ENCODE measurements around the gene PRRX1. TPM values are rescaled to one million over a fixed set of nuclear protein-coding genes. Genes with fewer than 3 reads are reported as not detected.

PRRX1 gene
- total RNA-seq, 1 donor from 2014 or later, result 0.26 TPM

DNA sequence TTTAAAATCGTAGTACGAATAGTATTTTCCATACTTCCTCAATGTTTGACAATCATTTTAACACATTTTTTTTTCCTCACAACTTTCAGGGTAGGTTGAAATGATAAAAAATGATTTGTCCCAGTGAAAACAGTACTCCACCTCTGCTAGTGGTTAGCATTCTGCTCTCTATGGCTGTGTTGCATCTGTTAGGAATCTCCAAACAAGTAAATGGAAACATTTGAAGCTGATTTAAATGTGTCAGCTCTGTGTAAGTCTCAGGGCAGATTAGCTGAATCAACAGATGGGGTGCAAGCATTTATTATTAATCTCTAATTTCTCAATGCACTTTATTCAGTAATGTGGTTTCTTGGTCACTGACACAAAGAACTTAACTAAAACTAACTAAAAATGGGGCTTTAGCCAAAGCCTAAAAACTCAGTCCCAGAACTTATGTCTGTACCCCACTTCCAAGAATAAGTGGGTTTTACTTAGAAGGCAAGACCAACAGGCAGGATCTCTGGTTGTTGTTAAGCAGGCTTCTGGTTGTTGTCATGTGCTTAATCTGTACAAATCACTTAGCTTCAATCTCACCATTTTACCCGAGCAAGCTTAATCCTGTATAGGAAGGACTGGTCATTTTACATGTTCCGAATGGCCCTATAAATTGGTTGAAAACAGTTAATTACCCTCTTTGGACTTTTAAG, 67.8 kb downstream of the PRRX1 start:
- TF ChIP-seq, protein P1, sequence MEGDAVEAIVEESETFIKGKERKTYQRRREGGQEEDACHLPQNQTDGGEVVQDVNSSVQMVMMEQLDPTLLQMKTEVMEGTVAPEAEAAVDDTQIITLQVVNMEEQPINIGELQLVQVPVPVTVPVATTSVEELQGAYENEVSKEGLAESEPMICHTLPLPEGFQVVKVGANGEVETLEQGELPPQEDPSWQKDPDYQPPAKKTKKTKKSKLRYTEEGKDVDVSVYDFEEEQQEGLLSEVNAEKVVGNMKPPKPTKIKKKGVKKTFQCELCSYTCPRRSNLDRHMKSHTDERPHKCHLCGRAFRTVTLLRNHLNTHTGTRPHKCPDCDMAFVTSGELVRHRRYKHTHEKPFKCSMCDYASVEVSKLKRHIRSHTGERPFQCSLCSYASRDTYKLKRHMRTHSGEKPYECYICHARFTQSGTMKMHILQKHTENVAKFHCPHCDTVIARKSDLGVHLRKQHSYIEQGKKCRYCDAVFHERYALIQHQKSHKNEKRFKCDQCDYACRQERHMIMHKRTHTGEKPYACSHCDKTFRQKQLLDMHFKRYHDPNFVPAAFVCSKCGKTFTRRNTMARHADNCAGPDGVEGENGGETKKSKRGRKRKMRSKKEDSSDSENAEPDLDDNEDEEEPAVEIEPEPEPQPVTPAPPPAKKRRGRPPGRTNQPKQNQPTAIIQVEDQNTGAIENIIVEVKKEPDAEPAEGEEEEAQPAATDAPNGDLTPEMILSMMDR (IDR thresholded peaks at IDR 0.05; ENCODE audit: insufficient read depth, low read length, severe bottlenecking), result no peak
- Histone ChIP-seq H3K27me3 (ENCODE audit: control insufficient read depth, insufficient read depth, low read length) (no peaks in the 10 kb centered on the region), H3K36me3 (ENCODE audit: control insufficient read depth, insufficient read depth, low read length) (no peaks in the 10 kb centered on the region), H3K4me3 (ENCODE audit: low read depth, low read length) (no peak overlapping the region)
- FAIRE-seq (no peak), DNase-seq (ENCODE audit: low read depth) (no peak)

DNA sequence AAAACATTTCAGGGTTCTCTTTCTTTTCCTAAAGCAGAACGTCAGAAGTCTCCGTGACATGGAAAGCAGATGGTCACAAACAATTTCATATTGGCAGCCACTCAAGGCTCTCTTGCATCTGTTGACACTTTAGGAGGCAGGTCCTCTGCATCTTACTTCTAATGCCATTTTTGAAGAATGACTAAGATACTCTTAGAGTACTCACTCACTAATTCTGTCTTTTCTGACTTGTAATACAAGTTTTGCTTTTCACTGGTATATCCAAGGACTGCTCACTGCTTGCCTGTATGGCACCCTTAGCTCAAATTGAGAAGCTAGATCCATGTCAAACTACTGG, 68.3 kb downstream of the PRRX1 start:
- Histone ChIP-seq H3K27me3 (ENCODE audit: control insufficient read depth, insufficient read depth, low read length) (no peaks in the 10 kb centered on the region), H3K4me3 (ENCODE audit: low read depth, low read length) (no peak overlapping the region), H3K36me3 (ENCODE audit: control insufficient read depth, insufficient read depth, low read length) (no peaks in the 10 kb centered on the region)
- FAIRE-seq, result no peak
- no peak for DNase-seq (ENCODE audit: low read depth)
- TF ChIP-seq, protein P1 (IDR thresholded peaks at IDR 0.05; ENCODE audit: insufficient read depth, low read length, severe bottlenecking), result no peak

DNA sequence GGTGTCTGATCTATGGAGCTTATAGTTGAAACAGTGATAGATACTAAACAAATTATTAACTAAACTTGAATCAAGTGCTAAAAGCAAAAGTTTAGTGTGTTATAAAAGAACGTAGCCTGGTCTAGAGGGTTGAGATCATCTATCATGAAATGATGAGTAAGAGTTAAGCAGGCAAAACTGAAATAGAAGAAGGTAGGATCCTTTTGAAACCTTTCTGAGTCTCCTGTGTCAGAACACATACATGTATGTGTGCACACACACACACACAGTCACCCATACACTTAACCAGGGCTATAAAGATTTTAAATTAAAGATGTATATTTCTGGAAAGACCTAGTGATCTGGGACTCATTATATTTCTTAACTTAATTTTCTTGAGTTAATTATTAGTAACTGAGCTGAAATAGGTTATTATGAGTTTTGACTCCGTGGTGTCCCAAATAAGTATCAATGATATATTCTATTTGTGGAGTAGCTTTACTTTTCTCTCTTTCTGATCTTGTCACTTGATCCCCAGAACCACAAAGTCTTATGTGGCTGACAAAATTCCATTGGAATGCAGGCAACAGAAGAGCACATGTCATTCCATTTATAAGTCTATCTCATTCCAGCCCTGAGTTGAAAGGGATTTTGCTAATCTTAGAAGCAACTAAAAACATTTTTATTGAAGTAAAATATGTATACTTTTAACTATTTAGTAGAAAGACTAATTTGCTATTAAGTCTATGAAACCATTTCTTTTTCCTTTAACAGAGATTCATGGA, 70.7 kb downstream of the PRRX1 start:
- Histone ChIP-seq H3K36me3 (ENCODE audit: control insufficient read depth, insufficient read depth, low read length) (no peaks in the 10 kb centered on the region), H3K4me3 (ENCODE audit: low read depth, low read length) (no peak overlapping the region), H3K27me3 (ENCODE audit: control insufficient read depth, insufficient read depth, low read length) (no peaks in the 10 kb centered on the region)
- DNase-seq (ENCODE audit: low read depth) (no peak), FAIRE-seq (no peak)
- TF ChIP-seq, protein P1 (IDR thresholded peaks at IDR 0.05; ENCODE audit: insufficient read depth, low read length, severe bottlenecking), result no peak

DNA sequence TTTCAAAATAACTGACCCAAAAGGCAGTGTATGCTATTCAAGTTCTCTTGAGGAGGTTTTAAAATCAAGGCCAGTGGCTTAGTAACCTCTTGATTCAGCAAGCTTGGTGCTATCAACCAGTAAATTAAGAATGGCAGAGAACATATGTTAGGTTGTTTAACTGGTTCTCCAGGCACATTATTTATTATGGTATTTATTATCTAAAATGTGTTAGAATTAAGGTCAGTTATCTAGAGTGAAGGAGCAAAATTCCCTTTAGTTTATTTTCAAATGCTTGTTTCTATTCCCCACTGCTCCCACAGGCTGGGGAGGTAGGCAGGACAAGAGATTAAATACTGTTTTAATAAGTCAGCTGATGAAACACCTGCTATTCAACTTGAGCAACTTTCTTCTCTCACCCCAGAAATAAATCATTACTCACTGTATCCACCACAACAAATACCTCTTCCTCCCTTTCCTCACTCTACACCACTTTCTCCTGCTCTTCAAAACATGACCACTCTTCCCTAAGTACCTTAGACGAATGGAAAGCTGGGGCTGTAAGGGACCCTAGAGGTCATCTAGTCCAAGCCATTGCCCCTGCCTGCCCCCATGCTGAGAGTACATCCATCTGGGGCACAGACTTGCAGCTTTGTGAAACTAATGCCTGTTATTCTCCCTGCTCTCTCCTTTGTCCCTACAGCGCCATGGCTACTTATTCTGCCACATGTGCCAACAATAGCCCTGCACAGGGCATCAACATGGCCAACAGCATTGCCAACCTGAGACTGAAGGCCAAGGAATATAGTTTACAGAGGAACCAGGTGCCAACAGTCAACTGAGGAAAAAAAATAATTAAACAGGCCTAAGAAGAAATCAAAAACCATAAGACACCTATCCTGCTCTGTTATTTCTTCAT, 71.7 kb downstream of the PRRX1 start:
- no peak for DNase-seq (ENCODE audit: low read depth)
- Histone ChIP-seq H3K4me3 (ENCODE audit: low read depth, low read length) (no peak overlapping the region), H3K27me3 (ENCODE audit: control insufficient read depth, insufficient read depth, low read length) (no peaks in the 10 kb centered on the region), H3K36me3 (ENCODE audit: control insufficient read depth, insufficient read depth, low read length) (no peaks in the 10 kb centered on the region)
- no peak for FAIRE-seq
- TF ChIP-seq, protein P1 (IDR thresholded peaks at IDR 0.05; ENCODE audit: insufficient read depth, low read length, severe bottlenecking), result no peak

DNA sequence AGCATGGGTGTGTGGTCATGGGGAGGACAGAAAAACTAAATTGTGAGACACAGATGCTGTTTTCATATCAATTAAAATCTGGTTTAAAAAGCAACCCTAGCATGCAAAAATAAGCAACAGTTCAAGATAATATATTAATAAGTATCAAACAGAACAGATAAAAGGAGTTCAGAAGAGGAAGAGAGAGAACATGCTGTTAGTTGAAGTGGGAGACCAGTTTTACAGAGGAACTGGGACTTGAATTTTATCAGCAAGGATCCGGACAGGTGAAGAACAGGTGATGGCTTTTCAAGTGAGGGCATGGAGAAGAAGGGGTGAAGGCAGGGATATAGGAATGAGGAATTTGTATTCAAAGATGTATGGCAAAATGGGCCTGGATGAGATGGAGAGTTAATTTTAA, 75.9 kb downstream of the PRRX1 start:
- H3K27me3 ChIP-seq (ENCODE audit: control insufficient read depth, insufficient read depth, low read length), result no peaks in the 10 kb centered on the region
- H3K36me3 ChIP-seq (ENCODE audit: control insufficient read depth, insufficient read depth, low read length), result no peaks in the 10 kb centered on the region
- H3K4me3 ChIP-seq (ENCODE audit: low read depth, low read length), result no peak overlapping the region
- no peak for FAIRE-seq
- no peak for DNase-seq (ENCODE audit: low read depth)
- TF ChIP-seq, protein P1 (IDR thresholded peaks at IDR 0.05; ENCODE audit: insufficient read depth, low read length, severe bottlenecking), result no peak

Data from bronchial epithelial cell (primary cell).